ENCODE results near the gene SLC35G1. TPM values are rescaled to one million over a fixed set of nuclear protein-coding genes. Genes with fewer than 3 reads are reported as not detected.

Gene SLC35G1
- total RNA-seq, 1 experiment from 2014 or later = 4.1 TPM

- no peaks in the 10 kb centered on the region for H3K36me3 ChIP-seq (ENCODE audit: low read depth)
- no peak for TF ChIP-seq CTCF (conservative IDR thresholded peaks at IDR 0.05)
- no peak for TF ChIP-seq EZH2 (IDR thresholded peaks at IDR 0.05; ENCODE audit: low read depth)
- no peak overlapping the region for H3K4me3 ChIP-seq
- no TSS peak for BruUV-seq (replicated peaks)
- H3K9me3 ChIP-seq (ENCODE audit: insufficient read depth, low read depth) = no peaks in the 10 kb centered on the region
- no peaks in the 10 kb centered on the region for H3K79me2 ChIP-seq (ENCODE audit: low read depth)
- DNase-seq = no peak
- no peaks in the 10 kb centered on the region for H3F3A ChIP-seq (ENCODE audit: insufficient read depth, low read depth)
- H3K27me3 ChIP-seq (ENCODE audit: insufficient read depth, low read depth) = no peaks in the 10 kb centered on the region
- no peaks in the 10 kb centered on the region; the same call in 1 of the 2 replicates for H3K4me1 ChIP-seq (replicated peaks; ENCODE audit: insufficient read depth)
- no peaks in the 10 kb centered on the region for H4K20me1 ChIP-seq (ENCODE audit: insufficient read depth)
- no peaks in the 10 kb centered on the region for H3K9me2 ChIP-seq (ENCODE audit: insufficient read depth)
- H2AFZ ChIP-seq = no peak overlapping the region
- H3K4me2 ChIP-seq = no peak overlapping the region
- intact Hi-C loops (cut with micrococcal nuclease; ENCODE audit: unreplicated experiment) = no loop called here
- H3K27ac ChIP-seq = no peak overlapping the region
- POLR2A ChIA-PET (ENCODE audit: unreplicated experiment) = no interaction called here
- CTCF ChIA-PET = no interaction called here
These were observed 13.3 kb downstream of the SLC35G1 start for GRCh38 chr10:93907059-93907458.

- ChIA-PET POLR2A (ENCODE audit: unreplicated experiment) (no interaction called here), CTCF (no interaction called here)
- H3K27me3 ChIP-seq (ENCODE audit: insufficient read depth, low read depth) = no peaks in the 10 kb centered on the region
- BruUV-seq (replicated peaks) = no TSS peak
- H3K79me2 ChIP-seq (ENCODE audit: low read depth) = no peaks in the 10 kb centered on the region
- DNase-seq = no peak
- H3F3A ChIP-seq (ENCODE audit: insufficient read depth, low read depth) = no peaks in the 10 kb centered on the region
- H3K27ac ChIP-seq = no peak overlapping the region
- H3K36me3 ChIP-seq (ENCODE audit: low read depth) = no peaks in the 10 kb centered on the region
- H3K4me1 ChIP-seq (replicated peaks; ENCODE audit: insufficient read depth) = no peaks in the 10 kb centered on the region
- intact Hi-C loops (cut with micrococcal nuclease; ENCODE audit: unreplicated experiment) = loop anchor here (10.0 kb wide), 2 partner anchors 83 to 323 kb away; partner anchors contain the start of gene PLCE1
- no peak for TF ChIP-seq CTCF (conservative IDR thresholded peaks at IDR 0.05)
- TF ChIP-seq EZH2 (IDR thresholded peaks at IDR 0.05; ENCODE audit: low read depth) = no peak
- H2AFZ ChIP-seq = no peak overlapping the region
- no peaks in the 10 kb centered on the region for H3K9me2 ChIP-seq (ENCODE audit: insufficient read depth)
- no peaks in the 10 kb centered on the region for H3K9me3 ChIP-seq (ENCODE audit: insufficient read depth, low read depth)
- H4K20me1 ChIP-seq (ENCODE audit: insufficient read depth) = no peaks in the 10 kb centered on the region
- H3K4me2 ChIP-seq = no peak overlapping the region
- H3K4me3 ChIP-seq = no peak overlapping the region
These were observed 18.1 kb downstream of the SLC35G1 start for GRCh38 chr10:93911866-93912265.

- no peaks in the 10 kb centered on the region for H3K79me2 ChIP-seq (ENCODE audit: low read depth)
- no peak overlapping the region for H3K27ac ChIP-seq
- no peak overlapping the region for H3K4me2 ChIP-seq
- H4K20me1 ChIP-seq (ENCODE audit: insufficient read depth) = no peaks in the 10 kb centered on the region
- CTCF ChIA-PET = no interaction called here
- POLR2A ChIA-PET (ENCODE audit: unreplicated experiment) = no interaction called here
- intact Hi-C loops (cut with micrococcal nuclease; ENCODE audit: unreplicated experiment) = loop anchor here (10.0 kb wide), 2 partner anchors 82 to 322 kb away; partner anchors contain the start of gene PLCE1
- TF ChIP-seq CTCF (conservative IDR thresholded peaks at IDR 0.05) (no peak), EZH2 (IDR thresholded peaks at IDR 0.05; ENCODE audit: low read depth) (no peak)
- no peaks in the 10 kb centered on the region for H3F3A ChIP-seq (ENCODE audit: insufficient read depth, low read depth)
- no TSS peak for BruUV-seq (replicated peaks)
- H3K4me3 ChIP-seq = no peak overlapping the region
- no peak overlapping the region for H2AFZ ChIP-seq
- H3K27me3 ChIP-seq (ENCODE audit: insufficient read depth, low read depth) = no peaks in the 10 kb centered on the region
- no peaks in the 10 kb centered on the region for H3K36me3 ChIP-seq (ENCODE audit: low read depth)
- H3K9me3 ChIP-seq (ENCODE audit: insufficient read depth, low read depth) = no peaks in the 10 kb centered on the region
- DNase-seq = no peak
- no peaks in the 10 kb centered on the region for H3K9me2 ChIP-seq (ENCODE audit: insufficient read depth)
- no peaks in the 10 kb centered on the region for H3K4me1 ChIP-seq (replicated peaks; ENCODE audit: insufficient read depth)
These were observed 18.7 kb downstream of the SLC35G1 start for GRCh38 chr10:93912444-93912843.
